Head of caudate nucleus (tissue), 42 donors: ENCODE results near the gene GNG8.

Source experiments
- DNase-seq, 42 donors: peaks; one replicate each; pipeline versions ENCODE4 v3.0.0 to v3.0.0-alpha.2; 2020 to 2021; ENCODE audit warnings: mixed read lengths in 7 of 42
- intact Hi-C: fragments of 100-400 bp; cut with DNase I; formaldehyde crosslinking; loops from one replicate; pipeline ENCODE4 v1.15.0; 2022

Gene GNG8

GRCh38 chr19:46635920-46636761 is at the start of gene GNG8:
TSS of gene GNG8 (minus strand) at chr19:46636202. CDS start at chr19:46634682, 1,520 bp downstream.
- peak in 11 of 42 donors; percentile 14 to 54 (median 24) for DNase-seq
- intact Hi-C loops: no loop called here

- intact Hi-C loops: no loop called here
- DNase-seq: no peak
These were observed 49.2 kb upstream of the GNG8 start for GRCh38 chr19:46685189-46685588.

- no peak for DNase-seq
- intact Hi-C loops: no loop called here
These were observed 42.2 kb upstream of the GNG8 start for GRCh38 chr19:46678110-46678732.

DNA sequence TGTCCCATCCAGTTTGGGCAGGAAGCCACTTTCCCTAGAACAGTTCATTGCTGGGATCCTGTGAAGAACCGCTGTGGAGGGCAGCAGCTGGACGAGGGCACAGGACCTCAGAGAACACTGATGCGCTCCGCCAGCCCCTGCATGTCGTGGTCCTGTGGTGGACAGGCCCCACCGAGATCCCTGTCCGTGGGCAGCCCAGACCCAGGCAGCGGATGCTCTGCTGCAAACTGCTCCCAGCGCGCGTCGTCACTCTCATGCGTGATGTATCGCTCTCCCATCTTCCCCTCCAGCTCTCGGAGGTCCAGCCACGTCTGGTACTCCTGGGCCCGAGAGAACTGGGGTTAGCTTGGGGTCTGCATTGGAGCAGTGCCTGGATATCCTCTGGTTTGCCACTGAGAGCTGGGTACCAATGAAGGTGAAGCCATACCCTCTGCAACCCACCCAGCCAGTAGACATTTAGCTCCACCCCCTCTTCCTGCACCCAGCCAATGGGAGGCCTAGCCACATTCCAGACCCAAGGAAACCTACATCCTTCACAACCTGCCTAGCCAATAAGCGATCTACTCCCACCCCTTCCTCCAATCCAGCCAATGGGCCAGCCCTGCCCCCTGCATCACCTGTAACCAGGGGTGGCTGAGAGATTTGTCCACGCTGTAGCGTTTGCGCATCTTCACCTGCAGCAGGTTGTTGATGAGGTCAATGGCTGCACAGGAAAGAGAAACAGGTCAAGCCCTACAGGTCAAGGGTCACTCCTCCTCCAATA is 38.6 kb upstream of the GNG8 start:
- DNase-seq: peak in 4 of 42 donors; percentile 20 to 34 (median 26)
- intact Hi-C loops: no loop called here

DNA sequence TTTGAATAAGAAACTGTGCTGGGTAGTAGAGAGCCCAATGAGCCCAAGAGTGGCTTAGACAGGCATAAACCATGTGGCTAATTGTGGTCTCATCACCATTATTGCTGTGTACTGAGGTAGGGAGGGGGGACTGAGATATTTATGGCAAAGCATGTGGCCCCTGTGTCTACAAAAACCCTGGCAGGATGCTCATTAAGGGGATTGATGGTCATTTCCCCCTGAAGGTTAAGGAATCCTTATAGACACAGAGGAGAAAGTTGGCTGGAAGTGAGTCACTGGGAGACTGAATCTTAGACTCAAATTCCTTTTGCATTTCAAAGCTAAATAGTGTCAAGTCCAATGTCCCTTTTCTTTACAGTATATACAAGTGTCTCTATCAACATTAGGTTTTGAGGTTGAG is 34.8 kb upstream of the GNG8 start:
- intact Hi-C loops: no loop called here
- DNase-seq: no peak

DNA sequence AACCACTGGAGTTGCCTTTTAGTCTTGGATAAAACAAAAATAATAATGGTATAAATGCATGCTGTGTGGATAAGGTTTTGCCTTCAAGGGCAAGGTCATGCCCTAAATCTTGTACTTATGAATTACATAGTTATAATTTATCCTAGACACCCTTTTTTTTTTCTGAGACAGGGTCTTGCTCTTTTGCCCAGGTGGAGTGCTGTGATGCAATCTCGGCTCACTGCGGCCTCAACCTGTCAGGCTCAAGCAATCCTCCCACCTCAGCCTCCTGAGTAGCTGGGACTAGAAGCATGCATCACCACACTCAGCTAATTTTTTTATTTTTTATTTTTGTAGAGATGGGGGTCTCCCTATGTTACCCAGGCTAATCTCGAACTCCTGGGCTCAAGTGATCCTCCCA is 32.7 kb upstream of the GNG8 start:
- no peak for DNase-seq
- intact Hi-C loops: loop anchor here (5.0 to 10.0 kb wide), 2 partner anchors 34 to 144 kb away; no protein-coding TSS in a partner anchor

DNA sequence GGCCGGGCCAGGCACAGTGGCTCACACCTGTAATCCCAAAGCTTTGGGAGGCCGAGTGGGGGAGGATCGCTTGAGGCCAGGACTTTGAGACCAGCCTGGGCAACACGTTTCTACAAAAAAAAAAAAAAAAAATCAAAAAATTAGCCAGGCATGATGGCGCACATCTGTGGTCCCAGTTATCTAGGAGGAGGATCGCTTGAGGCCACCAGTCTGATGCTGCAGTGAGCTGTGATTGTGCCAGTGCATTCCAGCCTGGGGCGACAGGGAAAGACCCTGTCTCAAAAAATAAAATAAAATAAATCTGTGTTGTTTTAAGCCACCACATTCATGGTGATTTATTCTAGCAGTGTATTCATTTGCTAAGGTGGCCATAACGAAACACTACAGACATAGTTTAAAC is 29.1 kb upstream of the GNG8 start:
- no peak for DNase-seq
- intact Hi-C loops: loop anchor here (5.0 to 10.0 kb wide), 2 partner anchors 37 to 140 kb away; no protein-coding TSS in a partner anchor

GRCh38 chr19:46661735-46662592 is 26.0 kb upstream of the GNG8 start:
- DNase-seq: peak; percentile 83 to 98 (median 94)
- intact Hi-C loops: loop anchor here (5.0 to 10.0 kb wide), 2 partner anchors 60 to 137 kb away; partner anchors contain the start of gene CALM3

- intact Hi-C loops: loop anchor here (5.0 to 10.0 kb wide), 2 partner anchors 59 to 136 kb away; partner anchors contain the start of gene CALM3
These were observed 25.2 kb upstream of the GNG8 start, which contains the start of gene DACT3 for GRCh38 chr19:46661020-46661731. TSS of gene DACT3 (minus strand) at chr19:46661182. CDS start at chr19:46661064, 118 bp downstream.

GRCh38 chr19:46660551-46661019 is 24.6 kb upstream of the GNG8 start:
- intact Hi-C loops: loop anchor here (1.0 to 10.0 kb wide), 3 partner anchors 46 to 136 kb away; partner anchors contain the start of gene CALM3
- peak in 27 of 42 donors; percentile 18 to 68 (median 38) for DNase-seq

More at GRCh38 chr19:46661020-46661731, 25.2 kb upstream of the GNG8 start, which contains the start of gene DACT3:
- peak; percentile 100 for DNase-seq

DNA sequence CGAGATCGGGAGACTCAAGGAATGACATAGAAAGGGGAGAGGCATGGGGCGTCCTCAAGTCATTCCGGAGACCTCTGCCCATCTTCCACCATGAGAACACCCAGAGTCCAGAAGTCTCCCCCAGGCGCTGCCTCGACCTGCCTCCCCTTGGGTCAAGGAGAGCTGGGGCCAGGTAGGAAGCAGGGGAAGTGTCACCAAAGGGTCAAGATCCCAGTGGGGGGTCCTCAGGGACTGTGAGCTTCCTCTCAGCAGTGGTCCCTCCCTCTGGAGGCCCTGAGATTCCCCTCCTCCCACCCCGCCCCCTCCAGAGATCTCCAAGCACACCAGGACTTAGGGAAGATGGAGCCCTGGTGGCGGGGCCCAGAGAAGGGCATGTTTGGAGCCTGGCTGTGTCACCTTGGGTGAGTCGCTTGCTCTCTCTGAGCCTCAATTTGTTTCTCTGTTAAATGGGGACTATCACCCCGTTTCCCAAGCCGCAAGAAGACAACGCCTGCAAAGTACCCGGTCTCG is 24.1 kb upstream of the GNG8 start:
- peak in 29 of 42 donors; percentile 14 to 71 (median 37) for DNase-seq

GRCh38 chr19:46659151-46660007 is 23.4 kb upstream of the GNG8 start:
- DNase-seq: peak in 41 of 42 donors; percentile 44 to 87 (median 68)
- intact Hi-C loops: loop anchor here (1.0 to 10.0 kb wide), 3 partner anchors 45 to 135 kb away; partner anchors contain the start of gene CALM3

More for the DNA sequence above, 24.1 kb upstream of the GNG8 start:
- intact Hi-C loops: loop anchor here (1.0 to 10.0 kb wide), 3 partner anchors 46 to 135 kb away; partner anchors contain the start of gene CALM3

- intact Hi-C loops: no loop called here
- no peak for DNase-seq
These were observed 20.5 kb upstream of the GNG8 start for GRCh38 chr19:46656541-46656940.

GRCh38 chr19:46654621-46655152 is 18.7 kb upstream of the GNG8 start:
- DNase-seq: peak; percentile 60 to 91 (median 84)
- intact Hi-C loops: no loop called here

GRCh38 chr19:46650445-46650844 is 14.4 kb upstream of the GNG8 start:
- no peak for DNase-seq
- intact Hi-C loops: no loop called here
